T1000 (cell line): Measurements from ENCODE around the gene TBC1D8B.

Experiments used
- DNase-seq: peaks from one replicate; lab custom pipeline; 2025; ENCODE audit warnings: mixed read lengths; lab: John Stamatoyannopoulos, UW

TBC1D8B gene

GRCh38 chrX:106898462-106898861 lies 96.0 kb downstream of the TBC1D8B start:
- no peak for DNase-seq

GRCh38 chrX:106899276-106899675 lies 96.8 kb downstream of the TBC1D8B start:
- DNase-seq, result no peak

GRCh38 chrX:106899841-106900240 lies 97.4 kb downstream of the TBC1D8B start:
- no peak for DNase-seq

- DNase-seq, result no peak
Observed at GRCh38 chrX:106901341-106901740, 98.9 kb downstream of the TBC1D8B start.

- DNase-seq, result no peak
Observed at GRCh38 chrX:106901781-106902219, 99.3 kb downstream of the TBC1D8B start.

- no peak for DNase-seq
Observed at GRCh38 chrX:106902684-106903083, 100.2 kb downstream of the TBC1D8B start.

GRCh38 chrX:106903291-106903824 lies 100.9 kb downstream of the TBC1D8B start, which contains the start of gene RIPPLY1:
Gene RIPPLY1 (minus strand): TSS chrX:106903341. CDS start chrX:106903287, 54 bp downstream.
- DNase-seq, result no peak

GRCh38 chrX:106903856-106904528 lies 101.5 kb downstream of the TBC1D8B start:
- DNase-seq, result no peak

- DNase-seq, result no peak
Observed at GRCh38 chrX:106905064-106905708, 102.7 kb downstream of the TBC1D8B start.

- DNase-seq, result no peak
Observed at GRCh38 chrX:106906361-106906760, 103.9 kb downstream of the TBC1D8B start.

GRCh38 chrX:106912864-106913263 lies 110.4 kb downstream of the TBC1D8B start:
- no peak for DNase-seq

GRCh38 chrX:106917830-106918500 lies 115.5 kb downstream of the TBC1D8B start:
- no peak for DNase-seq

GRCh38 chrX:106919932-106920452 lies 117.5 kb downstream of the TBC1D8B start, which contains the start of gene CLDN2:
Gene CLDN2 (plus strand): TSS chrX:106920402. CDS start chrX:106928229, 7,827 bp downstream.
- no peak for DNase-seq

GRCh38 chrX:106921637-106922036 lies 119.2 kb downstream of the TBC1D8B start:
- DNase-seq, result no peak
